Loucy (cell line): Measurements from ENCODE around the gene DSC2.

Experiments
- EZH2phosphoT487 ChIP-seq: fragments of 200-600 bp; IDR thresholded peaks from 2 replicates; pipeline ENCODE4 v1.6.1; 2018; ENCODE audit warnings: antibody characterized with exemption, mild to moderate bottlenecking, moderate library complexity, borderline replicate concordance
- TF ChIP-seq, protein P1 (sequence below): fragments of 200-600 bp; sonication (generic); conservative IDR thresholded peaks from 2 replicates; pipeline ENCODE4 v1.5.1; 2014; ENCODE audit warnings: mild to moderate bottlenecking, antibody characterized with exemption, low read length

DNA sequence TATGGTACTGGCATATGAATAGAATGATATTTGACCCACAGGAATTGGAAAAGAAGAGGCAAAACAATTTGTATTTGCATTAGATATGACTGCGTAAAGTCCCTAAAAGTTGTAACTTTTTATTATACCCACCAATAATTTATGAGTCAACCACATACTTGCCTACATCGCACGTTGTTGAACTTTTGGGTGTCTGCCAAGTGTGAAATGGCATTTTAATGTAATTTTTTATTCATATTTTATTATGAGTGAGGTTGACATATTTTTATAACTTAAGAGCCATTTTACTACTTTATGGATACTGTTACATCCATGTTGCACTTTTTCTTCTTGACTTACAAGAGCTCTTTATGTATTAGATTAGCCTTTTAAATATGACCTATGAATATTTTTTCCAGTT lies 4.6 kb downstream of the DSC2 start:
- TF ChIP-seq, protein P1, sequence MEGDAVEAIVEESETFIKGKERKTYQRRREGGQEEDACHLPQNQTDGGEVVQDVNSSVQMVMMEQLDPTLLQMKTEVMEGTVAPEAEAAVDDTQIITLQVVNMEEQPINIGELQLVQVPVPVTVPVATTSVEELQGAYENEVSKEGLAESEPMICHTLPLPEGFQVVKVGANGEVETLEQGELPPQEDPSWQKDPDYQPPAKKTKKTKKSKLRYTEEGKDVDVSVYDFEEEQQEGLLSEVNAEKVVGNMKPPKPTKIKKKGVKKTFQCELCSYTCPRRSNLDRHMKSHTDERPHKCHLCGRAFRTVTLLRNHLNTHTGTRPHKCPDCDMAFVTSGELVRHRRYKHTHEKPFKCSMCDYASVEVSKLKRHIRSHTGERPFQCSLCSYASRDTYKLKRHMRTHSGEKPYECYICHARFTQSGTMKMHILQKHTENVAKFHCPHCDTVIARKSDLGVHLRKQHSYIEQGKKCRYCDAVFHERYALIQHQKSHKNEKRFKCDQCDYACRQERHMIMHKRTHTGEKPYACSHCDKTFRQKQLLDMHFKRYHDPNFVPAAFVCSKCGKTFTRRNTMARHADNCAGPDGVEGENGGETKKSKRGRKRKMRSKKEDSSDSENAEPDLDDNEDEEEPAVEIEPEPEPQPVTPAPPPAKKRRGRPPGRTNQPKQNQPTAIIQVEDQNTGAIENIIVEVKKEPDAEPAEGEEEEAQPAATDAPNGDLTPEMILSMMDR: no peak
- TF ChIP-seq EZH2phosphoT487: no peak
